ENCODE measurements around the gene USH2A. TPM values are rescaled to one million over a fixed set of nuclear protein-coding genes. Genes with fewer than 3 reads are reported as not detected.

Gene USH2A, protein sequence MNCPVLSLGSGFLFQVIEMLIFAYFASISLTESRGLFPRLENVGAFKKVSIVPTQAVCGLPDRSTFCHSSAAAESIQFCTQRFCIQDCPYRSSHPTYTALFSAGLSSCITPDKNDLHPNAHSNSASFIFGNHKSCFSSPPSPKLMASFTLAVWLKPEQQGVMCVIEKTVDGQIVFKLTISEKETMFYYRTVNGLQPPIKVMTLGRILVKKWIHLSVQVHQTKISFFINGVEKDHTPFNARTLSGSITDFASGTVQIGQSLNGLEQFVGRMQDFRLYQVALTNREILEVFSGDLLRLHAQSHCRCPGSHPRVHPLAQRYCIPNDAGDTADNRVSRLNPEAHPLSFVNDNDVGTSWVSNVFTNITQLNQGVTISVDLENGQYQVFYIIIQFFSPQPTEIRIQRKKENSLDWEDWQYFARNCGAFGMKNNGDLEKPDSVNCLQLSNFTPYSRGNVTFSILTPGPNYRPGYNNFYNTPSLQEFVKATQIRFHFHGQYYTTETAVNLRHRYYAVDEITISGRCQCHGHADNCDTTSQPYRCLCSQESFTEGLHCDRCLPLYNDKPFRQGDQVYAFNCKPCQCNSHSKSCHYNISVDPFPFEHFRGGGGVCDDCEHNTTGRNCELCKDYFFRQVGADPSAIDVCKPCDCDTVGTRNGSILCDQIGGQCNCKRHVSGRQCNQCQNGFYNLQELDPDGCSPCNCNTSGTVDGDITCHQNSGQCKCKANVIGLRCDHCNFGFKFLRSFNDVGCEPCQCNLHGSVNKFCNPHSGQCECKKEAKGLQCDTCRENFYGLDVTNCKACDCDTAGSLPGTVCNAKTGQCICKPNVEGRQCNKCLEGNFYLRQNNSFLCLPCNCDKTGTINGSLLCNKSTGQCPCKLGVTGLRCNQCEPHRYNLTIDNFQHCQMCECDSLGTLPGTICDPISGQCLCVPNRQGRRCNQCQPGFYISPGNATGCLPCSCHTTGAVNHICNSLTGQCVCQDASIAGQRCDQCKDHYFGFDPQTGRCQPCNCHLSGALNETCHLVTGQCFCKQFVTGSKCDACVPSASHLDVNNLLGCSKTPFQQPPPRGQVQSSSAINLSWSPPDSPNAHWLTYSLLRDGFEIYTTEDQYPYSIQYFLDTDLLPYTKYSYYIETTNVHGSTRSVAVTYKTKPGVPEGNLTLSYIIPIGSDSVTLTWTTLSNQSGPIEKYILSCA (N-terminal part only)
- 6.9 and 8.1 TPM in 2 replicates for total RNA-seq (2014; rRNA removed; shearing (Covaris generic))

DNA sequence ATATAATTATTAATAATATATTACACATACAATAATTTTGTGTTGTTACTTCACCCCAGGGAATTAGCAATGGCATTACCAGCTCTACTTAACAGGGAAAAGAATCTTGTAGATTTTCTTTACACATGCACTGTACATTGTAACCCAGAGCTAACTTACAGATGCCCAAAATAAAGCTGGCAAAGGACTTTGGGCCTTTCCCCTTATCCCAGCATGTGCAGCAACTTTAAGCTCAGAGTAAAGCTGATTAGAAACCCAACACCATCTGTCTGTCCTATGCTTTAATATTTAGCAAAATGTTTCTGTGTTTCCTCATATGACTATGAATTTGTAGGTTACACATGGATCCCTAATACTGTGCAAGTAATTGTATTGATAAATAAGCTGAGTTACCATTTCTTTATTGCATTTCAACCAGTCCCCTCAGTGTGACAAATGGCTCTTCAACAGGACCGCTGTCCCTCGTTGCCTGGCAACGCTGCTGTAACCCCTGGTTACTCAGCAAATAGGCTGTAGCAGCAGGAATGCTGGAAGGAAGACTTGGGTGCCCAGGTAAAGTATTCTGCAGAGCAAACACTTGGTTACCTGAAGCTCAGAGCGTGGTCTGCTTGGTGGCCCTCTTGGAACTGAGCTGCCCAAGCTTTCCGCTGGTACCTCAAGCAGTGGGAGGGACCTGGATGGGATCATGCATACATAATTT, at the start of gene USH2A:
Gene USH2A, minus strand, starts transcription at position 628 of the 700 bp plus-strand sequence. CDS start 1,112 bp downstream, outside the sequence.
- DNase-seq (ENCODE audit: low spot score) = no peak

DNA sequence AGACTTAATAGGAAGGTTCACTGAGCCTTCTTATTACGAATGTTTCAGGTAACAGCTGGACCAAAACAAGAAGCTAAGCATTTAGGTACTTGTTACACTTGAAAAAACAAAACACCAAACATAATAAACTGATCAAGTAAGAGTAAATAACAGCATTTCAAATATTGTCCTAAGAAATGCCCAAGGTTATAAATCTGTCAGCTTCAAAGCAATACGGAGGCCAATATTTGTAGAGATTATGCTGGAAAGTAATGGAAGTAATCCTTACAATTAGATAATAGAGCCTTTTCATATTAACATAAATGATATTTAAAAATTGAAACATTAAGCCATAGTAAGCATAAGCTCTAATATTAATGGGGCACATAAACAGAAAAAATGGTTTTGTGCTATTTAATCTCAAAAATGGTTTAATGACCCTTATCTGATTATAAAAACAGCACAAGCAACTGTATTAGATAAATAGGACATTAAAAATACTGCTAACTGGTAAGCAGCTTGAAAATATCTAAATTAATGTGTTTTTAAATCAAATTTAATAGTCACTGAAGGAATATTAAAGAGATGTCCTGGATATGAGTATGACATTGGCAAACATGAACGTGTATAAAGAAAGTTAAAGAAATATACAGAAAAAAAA, 43.0 kb upstream of the USH2A start:
- DNase-seq (ENCODE audit: low spot score) = no peak

DNA sequence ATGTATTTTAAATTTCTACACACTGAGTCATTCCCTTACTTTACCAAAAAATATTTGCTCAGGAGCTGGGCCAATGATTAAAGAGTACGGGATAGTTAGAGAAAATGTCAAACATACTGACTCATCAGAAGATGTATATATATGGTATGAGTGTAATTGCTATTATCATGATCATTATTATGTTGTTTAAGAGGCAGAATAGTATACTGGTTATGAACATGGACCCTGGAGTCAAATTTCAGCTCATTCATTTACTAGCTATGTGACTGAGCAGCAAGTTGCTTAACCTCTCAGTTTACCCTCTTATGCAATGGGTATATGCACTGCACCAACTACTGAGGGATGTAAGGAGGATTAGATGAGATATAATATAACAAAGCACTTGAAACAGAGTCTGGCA, 41.2 kb upstream of the USH2A start:
- DNase-seq (ENCODE audit: low spot score) = peak; percentile 91

DNA sequence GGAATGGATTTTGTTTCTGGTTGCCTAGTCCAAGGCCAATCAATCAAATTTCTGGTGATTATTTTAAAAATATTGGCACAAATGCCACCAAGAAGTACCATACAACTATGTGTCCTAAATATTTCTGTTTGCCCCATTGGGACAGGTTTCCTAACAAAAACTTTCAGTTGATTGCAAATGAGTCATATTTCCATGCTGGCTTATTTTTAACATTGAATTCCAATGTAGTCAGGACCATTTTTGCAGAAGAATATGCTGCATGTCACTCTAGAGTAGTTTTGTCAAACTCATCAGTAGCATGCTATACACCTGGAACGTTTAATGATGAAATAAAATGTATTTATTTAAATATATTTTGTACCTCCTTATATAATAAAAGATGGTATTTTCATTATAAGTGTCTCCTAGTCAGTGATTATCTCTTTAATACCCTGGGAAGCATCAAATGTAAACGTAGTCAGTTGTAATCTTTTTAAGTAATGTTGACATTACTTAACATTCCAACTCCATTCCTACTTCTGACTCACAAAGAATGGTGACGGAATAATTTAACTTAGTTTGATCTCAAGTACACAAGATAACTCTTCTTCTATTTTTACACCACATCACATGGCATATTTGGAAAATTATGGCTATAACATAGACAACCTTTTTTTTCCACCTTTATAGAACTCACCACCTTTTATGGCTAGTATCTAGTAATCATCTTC, 39.0 kb upstream of the USH2A start:
- DNase-seq (ENCODE audit: low spot score) = peak; percentile 76

DNA sequence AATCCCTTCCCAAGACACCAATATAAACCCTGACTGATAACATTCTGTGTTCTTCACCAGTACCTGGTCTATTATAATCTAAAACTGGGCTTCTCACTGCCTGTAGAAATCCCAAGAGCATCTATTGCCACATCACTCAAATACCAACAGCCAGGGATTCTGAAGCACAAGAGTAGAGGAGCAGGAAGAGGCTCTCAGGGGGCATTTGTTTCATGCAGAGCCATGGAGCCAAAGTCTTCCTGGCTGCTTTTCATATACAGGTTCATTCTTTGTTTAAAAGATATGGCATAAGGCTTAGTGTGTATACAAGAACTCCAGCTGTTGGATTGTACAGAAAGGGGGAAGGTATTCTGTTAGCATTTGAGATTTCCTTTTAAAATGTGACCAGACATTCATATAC, 38.2 kb upstream of the USH2A start:
- DNase-seq (ENCODE audit: low spot score) = no peak

DNA sequence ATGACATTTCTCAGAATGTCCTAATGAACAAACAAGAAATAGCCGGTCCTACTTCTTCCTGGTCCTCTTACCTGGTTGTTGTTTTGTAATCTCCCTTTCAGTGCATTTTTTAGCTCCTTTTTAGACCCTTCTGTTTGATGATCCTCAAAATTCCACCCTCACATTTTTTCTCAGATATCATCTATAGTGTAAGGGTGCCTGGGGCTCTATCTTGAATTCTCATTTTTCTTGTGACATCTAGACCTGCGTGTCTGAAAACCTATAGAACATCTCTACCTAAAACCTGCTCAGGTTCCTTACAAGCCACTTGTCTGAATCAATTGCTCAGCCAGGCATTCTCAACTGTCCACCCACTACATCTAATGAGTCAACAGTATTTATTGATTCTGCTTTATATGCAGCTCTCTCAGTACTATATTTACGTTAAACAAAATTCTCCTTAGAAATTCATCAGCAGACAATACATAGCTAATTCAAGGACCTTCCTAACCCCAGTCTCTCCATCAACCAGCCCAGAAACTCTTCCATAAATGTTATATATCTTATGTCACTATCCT, 36.5 kb upstream of the USH2A start:
- DNase-seq (ENCODE audit: low spot score) = no peak

DNA sequence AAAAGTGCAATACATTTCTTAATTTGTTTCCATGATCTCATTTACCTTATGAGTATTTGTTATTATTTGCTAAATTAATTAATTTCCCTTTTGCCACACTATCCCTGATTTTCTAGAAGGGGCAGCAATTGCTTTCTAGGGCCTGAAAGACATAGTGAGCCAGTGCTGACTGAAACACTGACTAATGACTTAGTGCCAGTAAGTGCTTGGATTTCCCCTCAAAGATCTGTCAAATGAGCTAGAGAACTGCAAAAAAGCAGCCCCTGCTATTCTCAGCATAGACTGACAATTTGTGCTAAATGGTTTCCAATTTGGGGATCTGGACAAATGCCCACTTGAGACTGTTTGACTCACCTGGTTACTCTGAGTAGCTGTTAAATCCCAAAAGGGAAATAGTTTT, 35.6 kb upstream of the USH2A start:
- DNase-seq (ENCODE audit: low spot score) = no peak

DNA sequence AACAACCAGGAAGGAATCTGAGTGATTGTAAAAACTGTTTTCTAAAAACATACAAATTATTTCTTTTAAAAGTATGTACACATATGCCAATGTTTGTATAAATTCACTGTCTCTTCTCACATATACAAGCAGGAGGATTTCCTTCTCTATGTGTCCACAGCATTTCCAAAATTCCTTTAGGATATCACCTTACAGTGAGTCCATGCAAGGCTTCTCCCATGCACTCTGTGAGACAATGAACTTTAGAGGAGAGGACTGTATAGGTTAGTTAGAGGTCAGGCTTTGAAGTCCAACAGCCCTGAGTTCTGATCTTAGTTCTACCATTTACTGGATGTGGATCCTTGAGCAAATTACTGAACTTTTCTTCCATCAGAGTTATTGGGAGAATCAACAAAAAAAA, 34.1 kb upstream of the USH2A start:
- DNase-seq (ENCODE audit: low spot score) = no peak

DNA sequence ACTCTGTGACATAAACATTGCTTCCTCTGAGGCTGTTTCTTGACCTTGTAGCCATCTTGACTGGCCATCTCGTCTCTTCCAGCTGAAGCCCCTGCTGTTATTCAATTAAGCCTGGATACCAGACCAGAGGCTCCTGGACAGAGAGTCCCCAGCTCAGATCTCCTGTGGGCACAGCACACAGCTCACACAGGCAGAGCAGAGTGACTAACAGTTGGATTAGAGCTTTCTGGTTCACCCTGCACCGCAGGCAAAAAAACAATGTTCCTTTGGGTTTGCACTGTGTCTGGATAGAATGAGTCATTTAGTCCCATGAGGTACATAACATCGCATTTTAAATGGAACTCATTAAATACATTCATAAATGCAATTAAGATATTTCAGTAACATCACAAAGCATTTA, 33.4 kb upstream of the USH2A start:
- DNase-seq (ENCODE audit: low spot score) = peak; percentile 88

DNA sequence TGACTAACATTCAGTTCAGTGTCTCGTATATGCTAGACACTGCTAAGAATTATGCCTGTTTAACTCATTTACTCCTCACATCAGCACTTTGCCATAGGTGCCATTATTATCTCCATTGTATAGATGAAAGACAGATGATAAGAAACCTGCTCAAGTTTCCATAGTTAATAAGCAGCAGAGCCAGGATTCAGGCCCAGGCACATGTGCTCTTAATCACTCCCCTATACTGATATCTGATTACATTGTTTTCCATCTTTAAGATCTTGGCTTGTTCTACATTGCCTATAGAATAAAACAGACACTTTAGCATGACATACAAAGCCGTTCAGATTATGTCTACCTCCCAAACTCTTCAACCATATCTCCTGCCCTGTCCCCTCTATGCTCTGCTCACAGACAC, 30.5 kb upstream of the USH2A start:
- no peak for DNase-seq (ENCODE audit: low spot score)

DNA sequence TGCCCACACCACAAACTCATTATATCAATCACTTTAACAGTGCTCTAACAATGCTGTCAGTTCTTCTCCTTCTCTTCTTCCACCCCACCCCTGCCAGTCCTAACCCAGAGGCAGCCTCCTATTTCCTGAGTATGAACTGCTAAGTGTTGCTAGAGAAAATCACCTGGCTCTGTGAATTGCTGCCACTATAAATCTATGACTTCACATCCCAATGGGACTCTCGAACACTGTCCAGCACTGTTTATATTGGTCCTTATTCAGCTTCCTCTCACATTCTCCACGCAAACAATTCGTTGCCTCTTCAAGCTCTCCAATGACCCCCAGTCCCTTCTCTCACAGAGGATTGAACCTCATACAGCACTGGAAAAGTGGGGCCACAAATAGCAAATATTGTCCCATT, 27.0 kb upstream of the USH2A start:
- no peak for DNase-seq (ENCODE audit: low spot score)

DNA sequence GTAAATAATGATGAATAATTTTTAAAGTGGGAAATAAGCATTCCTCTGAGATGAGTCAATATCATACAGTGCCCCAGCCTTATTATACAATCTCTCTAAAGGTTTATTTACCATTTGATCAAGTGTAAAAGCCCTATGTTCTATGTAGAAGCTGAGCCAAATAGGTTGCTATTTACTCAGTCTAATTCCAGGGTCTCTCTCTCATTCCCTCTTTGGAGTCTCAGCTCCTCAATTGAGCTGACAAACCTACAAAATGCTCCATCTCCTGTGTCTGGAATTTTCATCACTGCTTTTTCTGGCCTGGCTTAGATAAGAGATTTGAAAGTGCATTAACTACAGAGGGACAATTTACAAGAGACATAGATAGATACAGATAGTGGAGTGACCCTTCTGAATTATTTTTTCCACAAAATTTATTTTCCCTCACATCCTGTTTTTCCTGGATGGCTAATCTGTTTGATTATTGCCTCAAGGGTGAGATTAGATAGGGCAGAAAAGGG, 24.8 kb upstream of the USH2A start:
- DNase-seq (ENCODE audit: low spot score) = peak; percentile 62

DNA sequence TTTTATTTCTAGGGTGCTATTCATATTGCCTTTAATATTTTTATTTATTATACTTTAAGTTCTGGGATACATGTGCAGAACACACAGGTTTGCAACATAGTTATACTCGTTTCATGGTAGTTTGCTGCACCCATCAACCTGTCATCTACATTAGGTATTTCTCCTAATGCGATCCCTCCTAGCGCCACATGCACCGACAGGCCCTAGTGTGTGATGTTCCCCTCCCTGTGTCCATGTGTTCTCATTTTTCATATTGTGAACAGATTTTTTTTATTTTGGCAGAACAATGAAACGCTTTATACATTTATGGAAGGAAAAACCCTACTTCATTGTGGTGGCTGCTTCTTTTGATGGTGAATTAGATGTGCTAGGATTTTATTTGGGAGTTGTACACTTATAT, 14.4 kb upstream of the USH2A start:
- DNase-seq (ENCODE audit: low spot score) = no peak

DNA sequence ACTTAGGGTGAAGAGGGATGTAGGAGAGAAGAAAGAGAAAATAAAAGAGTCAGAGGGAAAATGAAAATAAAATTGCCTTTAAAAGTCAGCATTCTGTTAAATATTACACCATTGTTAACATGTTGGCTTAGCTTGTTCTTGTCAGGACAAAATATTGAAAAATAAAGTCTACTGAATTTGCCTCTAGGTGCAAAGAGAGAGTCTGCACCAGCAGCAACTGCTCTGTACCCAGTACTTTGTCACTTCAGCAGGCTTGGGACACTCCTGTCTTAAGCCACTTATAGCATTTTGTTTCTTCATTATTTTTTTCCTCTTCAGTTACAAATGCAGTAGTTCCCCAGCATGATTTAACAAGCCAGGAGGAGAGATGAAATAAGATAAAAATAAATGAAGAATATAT, 11.0 kb upstream of the USH2A start:
- DNase-seq (ENCODE audit: low spot score) = no peak

DNA sequence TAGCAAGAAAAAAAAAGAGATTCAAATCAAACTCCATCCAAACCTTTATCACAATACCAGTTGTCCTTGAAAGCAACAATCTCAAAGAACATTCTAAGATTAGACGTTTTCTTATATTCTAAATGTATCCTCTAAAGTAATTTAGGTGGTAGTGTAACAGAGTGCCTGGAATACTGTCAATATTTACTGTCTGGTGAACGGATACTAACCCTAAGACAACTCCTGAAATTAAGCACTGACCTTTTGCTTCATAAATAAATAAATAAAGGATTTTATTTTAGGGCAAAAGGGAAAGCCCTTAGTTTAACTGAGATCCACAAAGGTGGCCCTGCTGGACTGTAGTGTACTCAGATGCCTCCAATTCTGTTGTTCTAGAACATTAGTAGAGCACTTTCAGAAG, 9.9 kb upstream of the USH2A start:
- no peak for DNase-seq (ENCODE audit: low spot score)

DNA sequence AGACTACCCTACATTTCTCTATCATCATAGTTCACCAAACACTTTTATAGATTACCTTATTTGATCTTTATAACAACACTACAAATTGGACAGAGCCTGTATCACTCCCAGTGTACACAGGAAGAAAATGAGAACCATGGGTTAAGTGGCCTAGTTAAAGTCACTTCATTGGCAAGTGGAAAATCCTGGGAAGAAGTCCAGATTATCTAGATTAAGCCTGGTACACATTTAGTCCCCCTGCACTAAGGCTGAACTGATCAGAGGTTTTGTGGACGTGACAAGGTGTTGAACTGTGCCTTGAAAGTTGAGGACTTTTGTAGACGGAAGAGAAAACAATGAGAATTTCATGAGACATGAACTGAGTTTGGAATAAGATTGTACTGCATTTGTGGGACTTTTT, 7.5 kb upstream of the USH2A start:
- DNase-seq (ENCODE audit: low spot score) = no peak

DNA sequence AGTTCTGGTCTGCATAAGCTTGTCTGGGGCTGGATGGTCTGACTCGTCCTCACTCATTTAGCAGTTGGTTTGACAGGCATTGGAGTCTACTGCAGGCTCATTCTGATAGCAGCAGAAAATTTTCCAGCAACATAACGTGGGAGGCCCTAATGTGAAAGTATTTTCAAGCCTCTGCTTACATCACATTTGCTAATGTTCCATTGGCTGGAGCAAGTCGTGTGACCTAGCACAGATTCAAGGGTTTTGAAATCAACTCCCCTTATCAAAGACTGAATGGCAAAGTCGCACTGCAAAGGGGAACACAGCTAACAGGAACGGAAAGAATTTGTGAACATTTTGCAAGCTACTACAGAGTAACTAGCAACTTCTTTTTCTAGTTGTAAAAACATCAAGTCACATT, 2.3 kb upstream of the USH2A start:
- DNase-seq (ENCODE audit: low spot score) = no peak

DNA sequence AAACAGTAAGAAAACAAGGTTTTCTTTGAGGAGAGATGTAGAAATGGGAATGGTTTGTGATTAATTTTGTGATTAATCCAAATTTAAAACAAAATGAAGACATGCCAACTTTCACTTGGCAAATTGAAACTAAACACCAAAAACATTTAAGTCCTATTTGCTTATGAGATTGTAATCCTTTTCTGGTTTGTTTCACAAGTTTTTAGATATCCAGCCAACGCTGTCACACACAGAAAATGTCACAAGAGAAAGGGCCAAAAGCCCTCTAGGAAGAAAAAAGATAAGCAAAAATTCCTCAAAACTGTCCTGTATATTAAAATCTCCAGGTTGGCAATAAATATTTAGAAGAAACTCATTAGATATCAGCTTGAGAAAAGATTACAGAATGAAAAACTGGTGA, 2.5 kb downstream of the USH2A start:
- DNase-seq (ENCODE audit: low spot score) = no peak

DNA sequence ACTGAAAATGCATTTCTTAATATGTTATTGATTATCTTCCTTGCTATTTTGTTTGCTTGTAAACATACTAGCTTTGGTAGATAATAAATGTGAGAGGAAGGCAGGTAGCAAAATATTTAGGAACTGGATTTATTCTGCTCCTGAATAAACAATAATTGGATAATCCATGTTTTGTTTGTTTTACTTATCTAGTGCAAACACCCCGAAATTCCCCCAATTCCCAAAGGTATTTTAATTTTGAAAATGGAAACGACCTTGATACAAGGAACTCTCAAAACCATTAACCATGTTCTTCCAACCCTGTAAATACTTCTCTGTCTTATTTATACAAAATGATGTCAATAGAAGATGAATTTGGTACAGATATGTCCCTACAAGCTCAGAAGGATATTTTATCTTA, 3.0 kb downstream of the USH2A start:
- no peak for DNase-seq (ENCODE audit: low spot score)

DNA sequence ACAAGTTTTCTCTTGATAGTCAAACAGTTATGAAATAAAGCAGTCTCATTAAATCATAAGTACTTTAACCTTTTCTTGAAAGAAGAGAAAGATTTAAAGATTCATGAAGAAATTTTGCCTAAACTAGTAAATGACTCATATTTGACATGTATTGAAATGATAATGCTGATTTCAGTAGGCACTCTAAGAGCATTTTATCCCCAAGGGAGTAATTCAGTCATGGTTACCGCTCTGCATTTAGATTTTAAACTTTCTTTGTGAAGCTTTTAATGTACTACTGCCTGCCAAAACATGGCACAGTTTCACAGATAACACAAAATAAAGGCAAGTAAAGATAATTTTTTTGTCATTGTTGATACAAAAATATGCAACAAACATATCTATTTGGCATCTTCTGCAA, 6.8 kb downstream of the USH2A start:
- no peak for DNase-seq (ENCODE audit: low spot score)

All from A172 (cell line).